Activated CD4-positive, alpha-beta T cell treated with anti-CD3 and anti-CD28 coated beads for 1 hour (primary cell): ENCODE results near the gene IGSF10.

ENCODE experiments used
- DNase-seq: peaks from one replicate; pipeline ENCODE4 v3.0.0-alpha.2; 2020

IGSF10 gene

GRCh38 chr3:151459358-151459757 is 1.5 kb downstream of the IGSF10 start:
- DNase-seq = no peak

- DNase-seq = no peak
Observed at GRCh38 chr3:151456065-151456464, 4.8 kb downstream of the IGSF10 start.

GRCh38 chr3:151452841-151453240 is 8.0 kb downstream of the IGSF10 start:
- no peak for DNase-seq

GRCh38 chr3:151452368-151452767 is 8.5 kb downstream of the IGSF10 start:
- no peak for DNase-seq

DNA sequence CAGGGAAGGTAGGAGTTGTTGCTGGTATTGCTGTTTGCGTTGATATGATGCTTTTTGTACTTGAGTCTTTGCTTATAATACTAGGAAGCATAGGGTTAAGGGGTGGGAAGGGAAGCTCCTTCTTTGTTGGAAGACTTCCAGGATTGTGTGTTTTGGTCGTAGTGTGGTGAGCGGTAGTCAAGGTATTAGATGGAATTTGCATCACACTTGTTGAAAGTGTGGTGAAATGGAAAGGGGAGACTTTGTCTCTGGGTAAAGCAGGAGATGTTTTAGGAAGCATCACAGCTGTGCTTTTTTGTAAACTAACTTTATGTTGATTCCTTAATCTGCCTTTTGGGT is 14.9 kb downstream of the IGSF10 start:
- DNase-seq = no peak

GRCh38 chr3:151445273-151446001 is 15.4 kb downstream of the IGSF10 start:
- DNase-seq = no peak

DNA sequence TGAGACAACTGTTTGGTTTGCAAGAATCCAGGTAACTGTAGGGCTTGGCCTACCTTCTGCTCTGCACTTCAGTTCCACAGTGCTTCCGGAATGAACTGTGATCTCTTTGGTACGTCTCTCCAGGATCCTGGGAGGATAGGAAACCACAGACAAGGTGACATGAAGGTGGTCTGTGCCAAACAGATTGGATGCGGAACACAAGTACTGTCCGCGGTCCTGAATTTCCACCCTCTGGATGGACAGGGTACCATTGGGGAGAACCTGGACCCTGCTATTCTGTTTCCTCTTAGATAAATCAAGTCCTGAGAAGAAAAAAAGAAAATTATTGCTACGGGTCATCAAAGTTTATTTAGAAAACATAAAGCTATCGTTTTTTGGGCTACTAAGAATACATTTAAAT is 17.3 kb downstream of the IGSF10 start:
- no peak for DNase-seq

DNA sequence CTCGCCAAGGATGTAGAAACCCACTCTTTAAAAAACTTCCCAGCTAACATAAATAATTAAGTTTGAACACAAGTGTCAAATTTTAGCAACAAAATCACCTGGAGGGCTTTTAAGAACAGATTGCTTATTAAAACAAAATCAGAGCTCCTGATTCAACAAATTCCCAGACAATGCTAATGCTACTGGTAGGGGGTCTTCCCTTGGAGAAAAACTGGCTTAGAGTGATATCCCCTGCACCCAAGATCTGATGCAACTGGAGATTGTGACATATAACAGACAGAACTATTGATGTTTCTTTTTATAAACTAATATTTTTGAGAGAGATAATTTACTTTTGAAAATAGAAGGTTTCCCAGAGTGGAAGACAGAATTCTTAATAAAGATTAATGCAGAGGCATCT is 19.9 kb downstream of the IGSF10 start:
- DNase-seq = no peak

- DNase-seq = no peak
Observed at GRCh38 chr3:151439652-151440125, 21.2 kb downstream of the IGSF10 start.

- DNase-seq = no peak
Observed at GRCh38 chr3:151437906-151438305, 23.0 kb downstream of the IGSF10 start.

DNA sequence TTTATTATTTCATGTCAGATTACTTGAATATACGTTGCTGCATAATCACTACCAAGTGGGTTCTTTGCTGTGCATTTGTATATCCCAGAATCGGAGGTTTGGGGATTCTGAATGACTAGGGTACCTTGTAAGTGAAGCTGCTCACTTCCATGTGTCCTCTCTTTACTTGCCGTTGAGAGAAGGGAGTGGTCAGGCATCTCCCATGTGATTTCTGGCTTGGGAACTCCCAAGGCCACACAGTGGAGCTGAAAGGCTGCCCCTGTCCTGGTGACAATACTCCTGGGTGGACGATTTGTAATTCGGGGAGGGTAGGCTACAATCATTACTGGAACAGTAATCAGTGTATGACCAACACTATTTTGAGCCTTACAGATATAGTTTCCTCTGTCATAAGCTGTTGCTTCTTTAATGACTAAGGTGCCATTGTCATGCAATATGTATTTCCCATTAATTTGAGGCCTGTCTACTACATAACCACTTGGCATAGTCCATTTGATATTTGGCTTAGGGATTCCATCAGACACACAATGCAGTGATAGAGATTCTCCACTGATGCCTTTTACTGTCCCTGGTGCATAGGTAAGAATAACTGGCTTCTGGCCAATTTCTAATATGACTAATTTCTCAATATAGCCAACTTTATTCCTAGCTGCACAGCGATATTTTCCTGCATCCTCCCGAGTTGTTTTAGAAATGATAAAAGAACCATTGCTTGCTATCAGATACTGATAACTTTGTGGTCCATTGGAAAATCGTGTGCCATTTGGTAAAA is 24.0 kb downstream of the IGSF10 start:
- no peak for DNase-seq

- DNase-seq = no peak
Observed at GRCh38 chr3:151434151-151434890, 26.5 kb downstream of the IGSF10 start.

- DNase-seq = no peak
Observed at GRCh38 chr3:151432616-151433372, 28.1 kb downstream of the IGSF10 start.

DNA sequence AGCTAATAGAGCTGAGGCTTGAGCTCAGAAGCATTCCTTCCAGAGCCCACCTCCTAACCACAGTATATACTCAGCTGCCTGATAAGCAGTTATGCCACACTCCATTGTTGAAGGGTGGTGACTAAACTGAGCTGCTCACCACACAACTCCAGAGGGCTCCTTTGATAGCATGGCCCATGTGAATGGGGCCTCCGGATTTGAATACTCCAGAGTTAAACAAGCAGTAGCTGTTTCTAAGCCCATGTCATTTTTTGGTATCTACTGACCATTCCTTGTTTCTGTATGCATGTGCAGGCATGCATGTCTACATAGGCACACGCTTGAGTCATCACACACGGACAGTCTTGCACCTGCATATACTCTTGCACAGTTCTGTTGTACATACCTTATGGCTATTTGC is 28.9 kb downstream of the IGSF10 start:
- DNase-seq = no peak

- no peak for DNase-seq
Observed at GRCh38 chr3:151430821-151431484, 29.9 kb downstream of the IGSF10 start.

- no peak for DNase-seq
Observed at GRCh38 chr3:151428386-151428785, 32.5 kb downstream of the IGSF10 start.

GRCh38 chr3:151426341-151426657 is 34.6 kb downstream of the IGSF10 start:
- no peak for DNase-seq

DNA sequence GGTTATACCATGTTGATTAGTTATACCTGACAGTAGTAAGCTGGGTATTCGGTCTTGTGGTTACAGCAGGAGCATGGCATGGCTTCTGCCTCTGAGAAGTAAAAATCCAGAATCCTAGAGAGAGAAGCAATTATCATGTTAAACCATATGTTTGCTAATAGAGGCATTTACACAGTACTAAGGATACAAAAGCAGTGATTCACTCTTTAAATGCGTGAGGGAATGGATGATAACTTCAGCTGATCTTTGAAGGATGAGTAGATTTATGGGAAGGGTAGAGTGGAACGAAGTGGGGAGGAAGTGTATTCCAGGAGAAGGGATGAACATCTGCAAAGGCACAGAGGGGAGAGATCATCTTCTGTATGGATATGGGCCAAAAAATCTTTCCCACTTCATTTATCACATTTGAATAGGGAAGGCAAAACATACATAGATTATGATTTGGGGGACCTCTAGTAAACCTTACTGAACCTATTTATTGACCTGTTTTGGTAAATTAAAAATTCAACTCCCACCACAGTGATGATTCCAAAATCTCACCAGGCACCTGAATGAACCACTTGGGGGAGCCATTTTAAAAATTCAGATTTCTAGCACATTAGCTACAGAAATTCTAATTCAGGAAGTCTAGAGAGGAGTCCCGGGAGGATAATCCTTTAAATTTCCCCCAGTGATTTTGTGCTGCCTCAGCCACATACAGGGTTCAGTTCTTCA is 35.1 kb downstream of the IGSF10 start:
- no peak for DNase-seq

DNA sequence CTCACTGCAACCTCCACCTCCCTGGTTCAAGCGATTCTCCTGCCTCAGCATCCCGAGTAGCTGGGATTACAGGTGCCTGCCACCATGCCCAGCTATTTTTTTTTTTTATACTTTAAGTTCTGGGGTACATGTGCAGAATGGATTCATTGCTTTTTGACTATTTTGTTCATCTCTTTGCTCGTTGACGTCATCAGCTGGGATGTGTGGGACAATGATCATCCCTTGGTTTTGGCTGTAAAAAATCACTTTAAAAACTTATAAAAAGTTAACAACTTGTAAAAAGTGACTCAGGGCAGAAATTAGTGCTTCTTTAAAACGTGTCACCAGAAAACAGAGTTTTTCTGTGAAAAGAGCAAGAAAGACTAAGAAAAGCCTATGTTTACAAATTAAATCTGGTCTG is 37.8 kb downstream of the IGSF10 start:
- no peak for DNase-seq

DNA sequence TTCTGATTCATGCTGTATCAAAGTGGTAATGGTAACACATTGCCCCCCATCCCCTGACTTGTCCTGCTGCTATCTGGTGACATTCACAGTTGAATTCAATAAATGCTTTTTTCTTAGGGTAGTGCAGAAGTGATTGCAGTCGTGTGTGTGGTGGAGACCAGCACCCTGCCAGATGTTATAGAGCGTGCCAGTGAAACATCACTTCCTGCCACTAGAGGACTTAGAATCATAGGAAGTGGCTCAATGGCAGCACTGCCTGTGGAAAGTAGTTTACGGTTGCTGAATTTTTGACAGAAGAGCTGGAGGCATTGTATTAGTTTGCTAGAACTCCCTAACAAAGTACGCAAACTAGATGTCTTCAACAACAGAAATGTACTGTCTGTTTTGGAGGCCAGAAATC is 38.9 kb downstream of the IGSF10 start:
- DNase-seq = no peak

GRCh38 chr3:151419806-151420205 is 41.1 kb downstream of the IGSF10 start:
- DNase-seq = no peak

DNA sequence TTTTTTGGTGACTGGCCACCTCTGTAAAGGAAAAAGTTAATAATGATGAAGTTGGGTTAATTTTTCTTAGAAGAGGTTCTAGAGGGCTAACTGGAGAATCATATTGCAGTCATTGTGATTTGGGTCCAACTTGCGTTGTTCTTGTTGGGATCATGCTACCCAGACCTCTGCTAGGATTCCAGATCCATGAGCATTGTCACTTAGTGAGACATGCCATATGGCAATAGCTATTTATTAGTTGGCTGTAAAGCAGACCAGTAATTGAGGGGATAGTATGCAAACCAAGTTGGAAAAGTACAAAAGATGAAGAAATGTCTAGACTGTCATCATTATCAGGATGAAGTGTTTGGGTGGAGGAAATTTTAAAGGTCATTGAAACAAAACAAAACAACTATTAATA is 45.6 kb downstream of the IGSF10 start:
- DNase-seq = no peak
